HG02981 (cell line): ENCODE data around the gene TSPAN5.

Experiments
- ATAC-seq: cut with Tn5 transposase; IDR thresholded peaks from one replicate; pipeline ENCODE4 v1.9.1; 2021; ENCODE audit warnings: mild to moderate bottlenecking, moderate library complexity; ENCODE audit not compliant: unreplicated experiment

The TSPAN5 gene

DNA sequence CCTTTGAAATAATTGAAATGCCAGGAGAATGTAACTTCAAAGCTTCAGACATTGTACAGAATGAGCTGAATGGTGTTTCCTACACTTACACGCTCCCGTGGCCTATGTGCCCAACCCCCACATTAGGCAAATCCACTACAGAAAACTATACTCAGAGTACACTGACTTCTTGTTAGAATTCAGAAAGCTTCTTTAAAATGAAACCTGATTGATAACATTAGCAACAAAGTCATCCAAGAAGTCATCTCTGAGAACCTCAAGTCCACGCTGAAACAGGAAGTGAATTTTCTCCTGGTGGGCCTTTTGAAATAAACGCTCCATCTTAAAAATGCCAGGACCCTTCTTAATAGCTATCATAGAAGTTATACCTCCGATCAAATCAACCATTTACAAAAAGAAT lies 136.3 kb downstream of the TSPAN5 start:
- ATAC-seq = no peak

- no peak for ATAC-seq
Measured at GRCh38 chr4:98521486-98521885, 136.9 kb downstream of the TSPAN5 start.

- ATAC-seq = no peak
Measured at GRCh38 chr4:98519268-98519977, 139.0 kb downstream of the TSPAN5 start.

GRCh38 chr4:98518559-98519267 lies 139.7 kb downstream of the TSPAN5 start:
- ATAC-seq = peak; percentile 98

DNA sequence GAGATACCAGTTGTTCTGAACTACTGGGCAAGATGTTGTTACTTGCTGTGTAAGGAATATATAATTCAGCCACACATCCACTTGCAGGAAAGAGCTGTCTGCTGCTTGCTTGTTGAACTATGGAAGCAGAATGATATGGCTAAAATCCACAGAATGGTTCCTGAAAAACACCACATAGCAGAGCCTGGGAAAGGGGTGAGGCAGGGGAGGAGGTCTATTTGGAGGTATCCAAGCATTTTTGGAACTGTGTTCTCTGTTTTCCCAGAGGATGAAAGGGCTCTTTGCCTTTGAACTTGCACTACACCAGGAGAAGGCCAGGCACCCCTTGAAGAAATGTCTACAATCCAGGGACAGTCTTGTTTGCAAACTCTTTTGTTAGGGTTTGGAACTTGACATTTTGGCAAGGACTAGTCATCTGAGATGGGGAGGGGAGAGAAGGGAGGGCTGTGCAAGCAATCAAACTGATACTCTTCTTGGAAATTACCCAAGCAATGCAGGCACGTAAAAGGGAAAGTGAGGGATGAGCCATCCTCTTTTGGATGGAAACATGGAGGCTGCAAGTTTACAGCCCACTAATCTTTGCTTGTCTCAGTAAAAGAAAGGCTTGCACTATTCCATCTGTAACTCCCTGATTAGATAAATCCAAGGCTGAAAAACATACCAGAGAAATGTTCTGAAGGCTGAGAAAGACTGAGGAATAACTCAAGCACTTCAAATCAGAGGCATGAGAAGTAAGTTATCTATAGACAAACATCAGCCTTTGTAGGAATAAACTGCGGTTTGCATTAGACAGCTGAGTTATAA lies 141.0 kb downstream of the TSPAN5 start:
- ATAC-seq = no peak

- no peak for ATAC-seq
Measured at GRCh38 chr4:98516441-98517217, 141.8 kb downstream of the TSPAN5 start.

- ATAC-seq = no peak
Measured at GRCh38 chr4:98516042-98516440, 142.4 kb downstream of the TSPAN5 start.

- ATAC-seq = no peak
Measured at GRCh38 chr4:98515470-98515809, 143.0 kb downstream of the TSPAN5 start.

DNA sequence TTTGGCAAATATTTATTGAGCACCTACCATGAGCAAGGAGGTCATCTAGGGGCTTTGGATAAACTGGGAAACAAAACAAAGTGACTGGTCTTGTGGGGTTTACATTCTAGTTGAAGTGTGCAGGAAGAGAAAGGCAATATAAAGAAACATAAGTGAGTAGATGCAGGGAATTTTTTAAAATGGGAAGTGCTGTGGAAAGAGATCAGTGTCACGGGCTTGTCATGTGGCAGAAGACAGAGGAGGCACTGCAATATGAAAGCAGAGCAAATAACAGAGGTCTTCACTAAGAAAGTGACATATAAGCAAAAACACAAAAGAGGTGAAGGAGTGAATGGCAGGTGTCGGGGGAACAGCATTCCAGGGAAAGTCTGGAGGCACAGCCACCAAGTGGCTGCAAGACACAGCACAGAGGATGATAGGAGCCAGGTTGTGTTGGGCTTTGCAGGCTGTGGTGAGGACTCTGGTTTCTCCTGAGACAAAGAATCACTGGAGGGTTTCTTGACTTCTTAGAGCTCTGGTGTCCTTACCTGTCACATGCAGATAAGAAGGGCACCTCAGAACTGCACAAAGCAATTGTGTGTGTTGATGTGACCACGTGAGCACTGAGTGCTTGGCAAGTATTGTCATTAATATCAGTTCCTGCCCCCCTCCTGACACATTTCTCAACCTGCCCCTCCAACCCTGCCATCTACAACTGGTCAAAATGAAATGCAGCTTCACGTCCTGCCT lies 143.5 kb downstream of the TSPAN5 start:
- ATAC-seq = no peak

DNA sequence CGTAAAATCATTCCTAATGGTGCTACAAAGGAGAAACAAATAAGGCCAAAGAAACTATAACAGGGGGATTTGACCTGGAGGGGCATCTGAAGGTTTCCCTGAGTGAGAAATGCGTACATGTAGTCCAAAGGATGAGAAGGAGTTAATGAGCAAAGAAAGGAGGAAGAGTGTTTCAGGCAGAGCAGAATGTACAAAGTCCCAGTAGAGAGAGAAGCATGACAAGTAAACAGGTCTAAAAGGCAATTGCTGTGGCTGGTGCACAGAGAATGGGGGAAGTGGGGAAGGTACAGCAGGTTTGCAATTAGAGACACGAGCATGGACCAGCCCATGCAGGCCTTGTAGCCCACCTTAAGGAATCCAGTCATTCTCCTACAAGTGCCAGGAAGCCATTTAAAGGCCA lies 145.5 kb downstream of the TSPAN5 start:
- ATAC-seq = no peak

GRCh38 chr4:98510757-98511517 lies 147.5 kb downstream of the TSPAN5 start:
- no peak for ATAC-seq

DNA sequence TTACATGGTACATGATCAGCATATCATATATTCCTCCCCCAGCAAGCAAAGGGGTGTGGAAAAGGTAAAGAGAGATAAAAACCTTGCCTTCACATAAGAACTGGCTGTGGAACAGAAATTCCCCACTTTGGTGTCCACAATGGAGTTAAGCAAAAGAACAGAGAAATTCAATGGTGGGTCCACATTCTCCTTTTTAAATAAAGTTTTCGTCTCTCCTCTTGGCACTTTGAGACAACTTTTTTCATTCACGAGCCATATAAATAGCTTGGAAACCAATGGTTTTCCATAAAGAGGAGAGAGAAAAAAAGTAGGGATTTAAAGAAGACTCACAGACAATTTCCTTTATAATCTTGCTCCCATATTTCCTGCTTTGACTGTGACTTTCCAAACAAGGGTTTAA lies 148.1 kb downstream of the TSPAN5 start:
- ATAC-seq = no peak

DNA sequence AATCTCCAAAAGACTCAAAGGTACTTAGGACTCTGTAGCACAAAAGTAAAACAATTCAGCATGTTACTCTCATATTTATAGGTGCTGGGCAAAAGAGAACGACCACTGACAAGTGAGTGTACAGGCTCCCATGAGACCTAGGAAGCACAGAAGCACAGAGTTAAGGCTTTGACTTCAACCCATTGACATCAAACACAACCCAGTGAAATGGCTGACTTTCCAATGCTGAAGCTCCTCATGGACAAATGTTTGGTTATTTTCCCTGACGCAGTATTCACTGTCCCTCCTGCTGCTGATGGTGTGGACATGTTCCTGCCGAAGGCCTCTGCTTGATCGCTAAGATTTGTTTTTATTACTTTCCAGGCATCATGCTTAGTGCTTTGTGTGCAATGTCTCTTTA lies 148.7 kb downstream of the TSPAN5 start:
- ATAC-seq = no peak

- ATAC-seq = no peak
Measured at GRCh38 chr4:98508829-98509598, 149.4 kb downstream of the TSPAN5 start.

GRCh38 chr4:98508248-98508647 lies 150.2 kb downstream of the TSPAN5 start:
- no peak for ATAC-seq

DNA sequence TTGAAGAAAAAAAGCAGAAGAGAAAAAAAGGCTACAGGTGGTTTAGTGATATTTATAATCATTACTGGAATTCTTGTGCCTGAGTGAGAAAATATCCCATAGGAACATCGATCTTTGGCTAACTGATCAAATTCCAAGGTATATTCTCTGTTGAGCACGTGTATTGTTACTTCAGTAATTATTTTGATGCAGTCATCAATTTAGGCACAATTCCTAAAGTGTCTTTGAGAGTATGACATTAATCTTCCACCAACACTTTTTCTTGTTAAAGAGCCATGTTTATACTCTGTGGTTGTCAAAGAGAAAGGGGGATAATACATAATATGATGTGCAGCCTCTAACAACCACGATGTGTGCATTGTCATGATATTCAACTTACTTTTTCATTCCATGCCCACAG lies 151.1 kb downstream of the TSPAN5 start:
- no peak for ATAC-seq

DNA sequence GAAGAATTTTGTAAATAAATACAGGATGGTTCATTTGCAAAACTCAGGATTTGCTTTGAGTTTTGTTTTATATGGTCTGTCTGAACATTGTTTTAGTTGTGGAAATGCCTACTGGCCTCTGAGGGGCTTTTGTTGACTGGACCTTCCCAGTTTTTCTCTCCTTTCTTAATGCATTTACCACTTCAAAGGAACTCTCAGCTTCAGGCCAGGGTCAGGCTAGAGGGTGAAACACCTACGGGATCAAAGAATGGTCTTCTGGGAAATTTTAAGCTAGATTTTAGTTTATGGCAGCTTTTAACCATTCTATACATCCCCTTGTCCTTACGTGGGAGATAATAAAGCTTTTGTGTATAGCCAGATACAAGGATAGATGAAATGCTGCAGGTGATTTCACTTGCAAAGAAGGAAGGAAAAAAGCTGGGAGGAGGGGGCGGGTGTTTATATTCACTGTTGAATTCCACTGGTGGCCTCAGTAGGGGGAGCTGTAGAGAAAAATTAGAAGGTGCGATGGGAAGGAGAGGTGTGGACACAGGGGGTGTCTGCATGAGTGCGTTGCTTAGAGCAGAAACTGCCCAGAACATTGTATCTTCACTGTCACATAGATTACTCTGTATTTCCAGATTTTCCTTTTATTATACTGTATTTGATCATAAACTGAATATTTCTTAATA lies 151.8 kb downstream of the TSPAN5 start:
- ATAC-seq = no peak

DNA sequence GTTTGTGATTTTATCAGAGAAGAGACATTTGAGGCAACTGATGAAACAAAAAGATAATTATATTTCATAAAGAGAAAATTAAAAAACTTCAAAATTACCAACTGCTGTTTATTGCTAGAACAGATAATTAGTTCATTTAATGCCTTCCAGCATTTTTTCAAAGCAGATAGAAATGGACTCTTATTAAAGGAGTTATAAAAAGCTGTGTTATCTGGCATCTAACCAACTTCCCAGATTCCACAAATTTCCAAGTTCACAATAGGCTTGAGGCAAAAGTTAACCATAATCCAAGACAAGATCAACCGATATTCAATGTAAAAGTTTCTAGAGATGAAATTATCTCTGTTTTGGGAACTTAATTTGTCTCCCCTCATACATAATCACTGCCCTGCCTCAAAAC lies 152.4 kb downstream of the TSPAN5 start:
- no peak for ATAC-seq
